Upper lobe of right lung (tissue), 1 donor: ENCODE results near the gene FOXA1. TPM values are rescaled to one million over a fixed set of nuclear protein-coding genes. Genes with fewer than 3 reads are reported as not detected.

ENCODE experiments used
- ATAC-seq: fragments of 200-7000 bp; cut with Tn5 transposase; one replicate; pipeline ENCODE4 v1.9.1; 2020; ENCODE audit warnings: mild to moderate bottlenecking, moderate library complexity
- DNase-seq: peaks from one replicate; pipeline ENCODE4 v3.0.0-alpha.2; 2020
- H3K27ac ChIP-seq: fragments of 200-600 bp; one replicate; pipeline ENCODE4 v1.8.0; 2022
- H3K27me3 ChIP-seq: fragments of 200-600 bp; one replicate; pipeline ENCODE4 v1.8.0; 2022; ENCODE audit warnings: mild to moderate bottlenecking
- H3K36me3 ChIP-seq: fragments of 200-600 bp; one replicate; pipeline ENCODE4 v1.8.0; 2022
- H3K4me1 ChIP-seq: fragments of 200-600 bp; one replicate; pipeline ENCODE4 v1.8.0; 2022
- H3K4me3 ChIP-seq: fragments of 200-600 bp; one replicate; pipeline ENCODE4 v1.8.0; 2022; ENCODE audit warnings: mild to moderate bottlenecking
- H3K9me3 ChIP-seq: fragments of 200-600 bp; one replicate; pipeline ENCODE4 v1.8.0; 2022
- intact Hi-C: fragments of 100-400 bp; cut with DNase I; formaldehyde crosslinking; loops from one replicate; pipeline ENCODE4 v1.11.0; 2022
- total RNA-seq: library from RNA; stranded (reverse); fragmentation: NEBNext Ultra II Directional; extraction: Animal tissue kit (Norgen Biotek cat#: 25700); gene quantifications from one replicate; pipeline ENCODE4 v1.2.1, GENCODE V29; 2021
- TF ChIP-seq, protein P1 (sequence below): fragments of 200-600 bp; IDR thresholded peaks from one replicate; pipeline ENCODE4 v1.8.0; 2022; ENCODE audit warnings: antibody characterized with exemption
- donor health status: DM: no; HTN: yes; CAD: no; lungs with severe emphysema.

The FOXA1 gene
- total RNA-seq, 1 donor from 2014 or later: 20.6 TPM

- Histone ChIP-seq H3K27ac (peak overlapping the region; percentile 90), H3K4me1 (no peaks in the 10 kb centered on the region), H3K27me3 (peaks cover 75% of the 10 kb centered on the region), H3K9me3 (no peaks in the 10 kb centered on the region), H3K4me3 (no peak overlapping the region), H3K36me3 (no peaks in the 10 kb centered on the region)
- intact Hi-C loops: no loop called here
- TF ChIP-seq, protein P1, sequence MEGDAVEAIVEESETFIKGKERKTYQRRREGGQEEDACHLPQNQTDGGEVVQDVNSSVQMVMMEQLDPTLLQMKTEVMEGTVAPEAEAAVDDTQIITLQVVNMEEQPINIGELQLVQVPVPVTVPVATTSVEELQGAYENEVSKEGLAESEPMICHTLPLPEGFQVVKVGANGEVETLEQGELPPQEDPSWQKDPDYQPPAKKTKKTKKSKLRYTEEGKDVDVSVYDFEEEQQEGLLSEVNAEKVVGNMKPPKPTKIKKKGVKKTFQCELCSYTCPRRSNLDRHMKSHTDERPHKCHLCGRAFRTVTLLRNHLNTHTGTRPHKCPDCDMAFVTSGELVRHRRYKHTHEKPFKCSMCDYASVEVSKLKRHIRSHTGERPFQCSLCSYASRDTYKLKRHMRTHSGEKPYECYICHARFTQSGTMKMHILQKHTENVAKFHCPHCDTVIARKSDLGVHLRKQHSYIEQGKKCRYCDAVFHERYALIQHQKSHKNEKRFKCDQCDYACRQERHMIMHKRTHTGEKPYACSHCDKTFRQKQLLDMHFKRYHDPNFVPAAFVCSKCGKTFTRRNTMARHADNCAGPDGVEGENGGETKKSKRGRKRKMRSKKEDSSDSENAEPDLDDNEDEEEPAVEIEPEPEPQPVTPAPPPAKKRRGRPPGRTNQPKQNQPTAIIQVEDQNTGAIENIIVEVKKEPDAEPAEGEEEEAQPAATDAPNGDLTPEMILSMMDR: no peak
- DNase-seq: no peak
- ATAC-seq: no peak
Observed at GRCh38 chr14:37586797-37587130, 8.3 kb downstream of the FOXA1 start.

DNA sequence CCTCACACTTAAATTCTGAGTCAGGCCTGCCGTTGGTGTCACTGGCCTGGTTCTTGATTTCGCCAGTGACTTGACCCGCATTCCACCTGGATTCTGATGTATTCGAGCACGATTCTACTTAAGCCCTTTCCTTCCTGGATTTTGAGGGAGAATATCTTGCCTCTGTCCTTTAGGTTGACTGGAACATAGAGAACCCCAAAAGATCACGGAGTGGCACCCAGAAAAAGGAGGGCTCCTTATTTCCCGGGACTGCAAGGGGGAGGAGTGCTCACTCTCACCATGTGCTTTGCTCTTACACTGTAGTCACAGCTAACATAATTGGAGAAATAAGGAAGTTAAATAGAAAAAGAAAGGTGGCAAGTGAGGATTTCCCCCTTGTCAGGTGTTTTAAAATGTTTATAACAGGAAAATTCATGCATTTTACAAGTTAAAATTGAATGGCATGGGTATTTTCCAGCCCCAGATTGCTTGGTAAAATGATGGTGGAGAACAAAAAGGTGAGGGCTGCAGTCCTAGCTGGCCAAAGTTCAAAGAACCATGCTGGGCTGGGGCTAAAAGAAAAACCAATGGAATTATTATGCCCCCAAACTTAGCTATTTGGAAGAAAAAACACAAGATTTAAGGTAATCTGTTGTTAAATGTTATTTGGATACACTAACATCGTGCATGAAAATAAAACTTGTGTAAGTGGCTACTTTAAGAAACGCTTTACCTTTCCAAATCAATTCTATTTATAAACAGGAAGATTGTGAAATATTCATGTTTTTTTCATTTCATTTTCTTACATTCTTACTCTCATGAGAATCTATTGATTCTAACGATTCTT is 8.9 kb downstream of the FOXA1 start:
- intact Hi-C loops: no loop called here
- no peak for DNase-seq
- H3K27me3 ChIP-seq: peaks cover 69% of the 10 kb centered on the region

GRCh38 chr14:37585101-37585511 is 9.9 kb downstream of the FOXA1 start:
- Histone ChIP-seq H3K9me3 (no peaks in the 10 kb centered on the region), H3K27me3 (peaks cover 58% of the 10 kb centered on the region), H3K4me1 (no peaks in the 10 kb centered on the region), H3K4me3 (no peak overlapping the region), H3K27ac (peak overlapping the region; percentile 78), H3K36me3 (no peaks in the 10 kb centered on the region)
- intact Hi-C loops: no loop called here
- ATAC-seq: peak; percentile 3
- no peak for DNase-seq
- TF ChIP-seq, protein P1: no peak

More for the DNA sequence above, 8.9 kb downstream of the FOXA1 start:
- TF ChIP-seq, protein P1: no peak
- Histone ChIP-seq H3K27ac (peak overlapping the region; percentile 90), H3K36me3 (no peaks in the 10 kb centered on the region), H3K9me3 (no peaks in the 10 kb centered on the region), H3K4me3 (no peak overlapping the region), H3K4me1 (no peaks in the 10 kb centered on the region)
- ATAC-seq: no peak

DNA sequence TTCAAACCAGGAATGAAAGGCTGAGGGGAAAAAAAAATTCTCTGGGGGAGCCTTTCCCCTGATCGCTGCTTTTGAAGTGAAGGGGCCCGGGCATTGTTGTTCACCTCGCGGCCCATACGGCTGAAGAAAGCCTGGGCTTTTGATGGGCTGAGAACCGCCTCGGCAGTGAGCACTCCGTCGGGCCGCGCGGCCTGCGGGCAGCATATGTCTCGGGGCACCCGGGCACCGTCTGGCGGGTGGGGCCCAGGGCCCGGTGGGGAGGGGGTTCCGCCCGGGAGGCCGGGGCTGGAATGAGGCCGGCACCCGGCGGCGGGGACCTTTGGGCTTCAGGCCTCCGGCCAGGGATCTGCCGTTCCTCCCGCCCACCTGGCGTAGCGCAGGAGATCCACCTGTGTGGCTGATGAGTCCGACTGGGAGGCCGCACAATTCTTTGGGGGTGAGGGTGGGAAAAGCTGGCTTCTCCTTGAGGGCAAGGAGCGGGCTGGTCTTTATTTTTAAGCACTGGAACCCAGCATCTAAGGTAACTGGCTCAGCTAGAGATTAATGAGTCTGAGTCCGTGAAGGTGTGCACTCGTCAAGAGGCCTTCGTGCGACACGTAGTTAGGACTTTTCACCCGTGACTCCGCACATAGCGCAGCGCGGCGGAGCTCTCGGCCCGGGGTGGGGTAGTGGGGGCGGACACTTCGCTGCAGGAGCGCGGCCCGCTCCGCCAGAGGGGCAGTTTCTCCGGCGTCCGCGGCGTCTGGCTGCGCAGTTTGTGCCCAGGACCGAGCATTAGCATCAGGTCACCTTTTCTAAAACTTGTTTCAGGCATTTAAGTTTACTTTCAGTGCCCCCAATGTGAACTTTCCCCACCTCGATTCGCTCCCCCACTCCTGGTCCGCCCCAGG is 10.6 kb downstream of the FOXA1 start:
- H3K27me3 ChIP-seq: peaks cover 52% of the 10 kb centered on the region
- DNase-seq (peak; percentile 69), ATAC-seq (peak; percentile 48)

GRCh38 chr14:37583358-37584210 is 11.5 kb downstream of the FOXA1 start:
- ATAC-seq: peak; percentile 82
- peak overlapping the region; percentile 78 for H3K27ac ChIP-seq

More for the DNA sequence above, 10.6 kb downstream of the FOXA1 start:
- Histone ChIP-seq H3K4me3 (peak overlapping the region; percentile 43), H3K36me3 (no peaks in the 10 kb centered on the region), H3K27ac (peak overlapping the region; percentile 78), H3K4me1 (no peaks in the 10 kb centered on the region), H3K9me3 (no peaks in the 10 kb centered on the region)
- TF ChIP-seq, protein P1: no peak
- intact Hi-C loops: no loop called here

More at GRCh38 chr14:37583358-37584210, 11.5 kb downstream of the FOXA1 start:
- H3K27me3 ChIP-seq: peaks cover 43% of the 10 kb centered on the region
- no peaks in the 10 kb centered on the region for H3K4me1 ChIP-seq
- H3K4me3 ChIP-seq: peak overlapping the region; percentile 43
- intact Hi-C loops: no loop called here
- no peaks in the 10 kb centered on the region for H3K9me3 ChIP-seq
- no peaks in the 10 kb centered on the region for H3K36me3 ChIP-seq
- DNase-seq: peak; percentile 83
- TF ChIP-seq, protein P1: no peak
